Endothelial cell of umbilical vein (primary cell): Measurements from ENCODE around the gene ATP2A2. TPM values are rescaled to one million over a fixed set of nuclear protein-coding genes. Genes with fewer than 3 reads are reported as not detected.

Source experiments
- BruUV-seq: library from RNA; stranded (reverse); fragments of 400-500 nt; replicated peaks from 2 replicates; lab custom pipeline; 2021; lab: Mats Ljungman, UMichigan
- CTCF ChIA-PET: fragments of 300-600, 350-600 bp; sonication (Branson Sonifier 250); formaldehyde crosslinking; loops from one replicate; lab custom pipeline; 2021; ENCODE audit warnings: antibody characterized with exemption, inconsistent platforms; lab: Charles Lee
- POLR2A ChIA-PET: fragments of 300-600, 350-600 bp; sonication (Branson Sonifier 250); formaldehyde crosslinking; loops from one replicate; lab custom pipeline; 2021; ENCODE audit warnings: antibody characterized with exemption, inconsistent platforms; lab: Charles Lee
- DNase-seq: peaks from one replicate; pipeline ENCODE4 v3.0.0-alpha.2; 2011; ENCODE audit warnings: low read depth, low spot score
- FAIRE-seq: peaks from 2 replicates; lab custom pipeline; 2011; peaks lifted over from hg19 to GRCh38; lab: Jason Lieb, UNC
- H2AFZ ChIP-seq: 2 replicates; pipeline ENCODE4 v1.6.0; 2012; ENCODE audit warnings: low read depth, low read length, control low read depth, inconsistent platforms
- H3K27ac ChIP-seq: 2 replicates; pipeline ENCODE4 v1.5.1; 2011; ENCODE audit warnings: low read depth, mild to moderate bottlenecking, control low read depth, low read length, moderate library complexity; ENCODE audit not compliant: insufficient read depth
- H3K27me3 ChIP-seq, 2 experiments: 2 replicates each; pipeline versions ENCODE4 v1.6.0 to v1.6.1; 2011; ENCODE audit warnings: low read length in 2 of 2, mixed read lengths in 1 of 2; ENCODE audit not compliant: control insufficient read depth in 2 of 2, insufficient read depth in 2 of 2
- H3K36me3 ChIP-seq, 2 experiments: 2 replicates in 1 of 2; 3 replicates in 1 of 2; pipeline ENCODE4 v1.5.1; 2011; ENCODE audit warnings: low read length in 2 of 2, mild to moderate bottlenecking in 1 of 2, moderate library complexity in 1 of 2; ENCODE audit not compliant: control insufficient read depth in 2 of 2, insufficient read depth in 2 of 2; ENCODE audit errors: extremely low read depth in 1 of 2
- H3K4me1 ChIP-seq: 3 replicates; pipeline ENCODE4 v1.5.1; 2011; ENCODE audit warnings: mild to moderate bottlenecking, low read length; ENCODE audit not compliant: control insufficient read depth, insufficient read depth; ENCODE audit errors: extremely low read depth
- H3K4me2 ChIP-seq: 2 replicates; pipeline ENCODE4 v1.6.1; 2011; ENCODE audit warnings: low read length, control low read depth, mixed read lengths; ENCODE audit not compliant: insufficient read depth
- H3K4me3 ChIP-seq, 3 experiments: fragments of 200-600 bp in 1 of 3; sonication (generic), shearing (Covaris generic) in 1 of 3; replicated peaks in 1 of 3; 2 replicates each; pipeline ENCODE4 v1.5.1; 2011 to 2016; ENCODE audit warnings: control low read depth in 3 of 3, low read length in 3 of 3, mild to moderate bottlenecking in 2 of 3, inconsistent platforms in 1 of 3, low read depth in 1 of 3, moderate library complexity in 1 of 3; ENCODE audit not compliant: insufficient read depth in 1 of 3
- H3K79me2 ChIP-seq: 2 replicates; pipeline ENCODE4 v1.6.0; 2012; ENCODE audit warnings: low read length, inconsistent platforms; ENCODE audit not compliant: control insufficient read depth, insufficient read depth
- H3K9ac ChIP-seq: replicated peaks from 2 replicates; pipeline ENCODE3; 2011; ENCODE audit warnings: low read length, control low read depth; ENCODE audit not compliant: insufficient read depth; ENCODE audit errors: extremely low read depth
- H3K9me1 ChIP-seq: replicated peaks from 3 replicates; pipeline ENCODE4 v1.6.0; 2011; ENCODE audit warnings: mild to moderate bottlenecking, low read length; ENCODE audit not compliant: control insufficient read depth, insufficient read depth; ENCODE audit errors: extremely low read depth
- H3K9me3 ChIP-seq: replicated peaks from 2 replicates; pipeline ENCODE4 v1.5.1; 2012; ENCODE audit warnings: low read length, inconsistent platforms; ENCODE audit not compliant: control insufficient read depth, insufficient read depth
- H4K20me1 ChIP-seq: replicated peaks from 2 replicates; pipeline ENCODE3; 2011; ENCODE audit warnings: mild to moderate bottlenecking, low read length; ENCODE audit not compliant: control insufficient read depth, insufficient read depth; ENCODE audit errors: extremely low read depth
- EZH2 ChIP-seq: IDR thresholded peaks from 2 replicates; pipeline ENCODE4 v1.6.1; 2012; ENCODE audit warnings: borderline replicate concordance, low read depth, mild to moderate bottlenecking, moderate library complexity, low read length, inconsistent platforms; ENCODE audit not compliant: severe bottlenecking
- FOS ChIP-seq: IDR thresholded peaks from 2 replicates; pipeline ENCODE4 v1.6.1; 2011; ENCODE audit warnings: mild to moderate bottlenecking, low read length, moderate library complexity, borderline replicate concordance; ENCODE audit not compliant: insufficient read depth
- GATA2 ChIP-seq: IDR thresholded peaks from 2 replicates; pipeline ENCODE4 v1.7.0; 2011; ENCODE audit warnings: low read depth, mild to moderate bottlenecking, moderate library complexity, mixed read lengths, low read length; ENCODE audit not compliant: insufficient read length, insufficient read depth
- JUN ChIP-seq: IDR thresholded peaks from 2 replicates; pipeline ENCODE4 v1.6.1; 2011; ENCODE audit warnings: borderline replicate concordance, low read depth; ENCODE audit not compliant: insufficient read length, insufficient read depth
- MYC ChIP-seq: IDR thresholded peaks from one replicate; pipeline ENCODE4 v1.6.1; 2011; ENCODE audit warnings: mild to moderate bottlenecking, low read depth, low read length
- POLR2A ChIP-seq: IDR thresholded peaks from 2 replicates; pipeline ENCODE4 v1.6.1; 2012; ENCODE audit warnings: low read depth, mild to moderate bottlenecking, control low read depth, low read length
- POLR2AphosphoS5 ChIP-seq: IDR thresholded peaks from 2 replicates; pipeline ENCODE4 v1.6.1; 2012; ENCODE audit warnings: low read depth, mild to moderate bottlenecking, control low read depth, low read length, moderate library complexity; ENCODE audit not compliant: insufficient read depth
- dilution Hi-C: fragments of 300-500 bp; cut with MboI; formaldehyde crosslinking; loops from one replicate; pipeline ENCODE4 v1.15.0; 2019; ENCODE audit warnings: low sequenced_read_pairs; ENCODE audit not compliant: extremely low pct_ligation_motif_present
- intact Hi-C: fragments of 100-400 bp; cut with micrococcal nuclease; formaldehyde crosslinking; loops from one replicate; pipeline ENCODE4 v1.10.0; 2022
- polyA plus RNA-seq, 4 experiments: library from polyadenylated mRNA; depleted of rRNA in 3 of 4; stranded (reverse) in 3 of 4; unstranded in 1 of 4; fragments of >200 nt; gene quantifications; 2 replicates each; pipeline versions ENCODE4 v1.2.1 to v1.2.3, GENCODE V29; 2011 to 2012; ENCODE audit warnings: missing spikeins in 1 of 4
- total RNA-seq: library from RNA; stranded (reverse); gene quantifications from 2 replicates; pipeline ENCODE4 v1.2.3, GENCODE V29; 2021
- TF ChIP-seq, protein P1 (sequence below): IDR thresholded peaks from 2 replicates; pipeline ENCODE4 v1.6.1; 2011; ENCODE audit not compliant: insufficient read depth, insufficient read length
- TF ChIP-seq, protein P2 (sequence below), 2 donors: IDR thresholded peaks; 1 replicate in 1 of 2; 2 replicates in 1 of 2; pipeline ENCODE4 v1.5.1; 2011; ENCODE audit warnings: low read length in 2 of 2, mild to moderate bottlenecking in 2 of 2, moderate library complexity in 2 of 2, control low read depth in 1 of 2, inconsistent platforms in 1 of 2, low read depth in 1 of 2; ENCODE audit not compliant: insufficient read depth in 1 of 2; ENCODE audit errors: extremely low read depth in 1 of 2

ATP2A2 gene
- total and polyA plus RNA-seq, 2 donors (not counting 3 experiments of a cell fraction or from before 2014, with no cell fraction given): 102 to 239 TPM

DNA sequence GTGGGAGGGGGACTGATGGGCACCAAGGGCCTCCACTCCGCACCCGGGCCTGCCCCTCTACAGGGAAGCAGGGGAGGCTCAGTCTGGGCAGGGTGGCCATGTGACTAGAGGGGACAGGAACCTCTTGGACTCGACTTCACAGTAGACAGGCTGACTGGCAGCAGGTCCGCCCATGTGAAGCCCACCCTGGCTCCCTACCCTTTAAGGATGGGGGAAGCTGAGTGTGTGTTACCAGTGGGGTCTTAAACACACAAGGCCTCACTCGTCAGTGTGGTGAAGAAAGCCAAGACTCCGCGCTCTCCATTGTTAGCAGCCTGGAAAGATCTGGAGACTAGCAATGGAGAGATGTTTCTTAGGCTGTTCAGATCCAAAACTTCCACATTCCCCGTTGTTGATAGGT, 70.1 kb downstream of the ATP2A2 start:
- no peaks in the 10 kb centered on the region for H3K9me3 ChIP-seq
- TF ChIP-seq JUN: no peak
- TF ChIP-seq POLR2AphosphoS5: no peak
- TF ChIP-seq, protein P1, sequence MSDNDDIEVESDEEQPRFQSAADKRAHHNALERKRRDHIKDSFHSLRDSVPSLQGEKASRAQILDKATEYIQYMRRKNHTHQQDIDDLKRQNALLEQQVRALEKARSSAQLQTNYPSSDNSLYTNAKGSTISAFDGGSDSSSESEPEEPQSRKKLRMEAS: no peak
- TF ChIP-seq, protein P2, sequence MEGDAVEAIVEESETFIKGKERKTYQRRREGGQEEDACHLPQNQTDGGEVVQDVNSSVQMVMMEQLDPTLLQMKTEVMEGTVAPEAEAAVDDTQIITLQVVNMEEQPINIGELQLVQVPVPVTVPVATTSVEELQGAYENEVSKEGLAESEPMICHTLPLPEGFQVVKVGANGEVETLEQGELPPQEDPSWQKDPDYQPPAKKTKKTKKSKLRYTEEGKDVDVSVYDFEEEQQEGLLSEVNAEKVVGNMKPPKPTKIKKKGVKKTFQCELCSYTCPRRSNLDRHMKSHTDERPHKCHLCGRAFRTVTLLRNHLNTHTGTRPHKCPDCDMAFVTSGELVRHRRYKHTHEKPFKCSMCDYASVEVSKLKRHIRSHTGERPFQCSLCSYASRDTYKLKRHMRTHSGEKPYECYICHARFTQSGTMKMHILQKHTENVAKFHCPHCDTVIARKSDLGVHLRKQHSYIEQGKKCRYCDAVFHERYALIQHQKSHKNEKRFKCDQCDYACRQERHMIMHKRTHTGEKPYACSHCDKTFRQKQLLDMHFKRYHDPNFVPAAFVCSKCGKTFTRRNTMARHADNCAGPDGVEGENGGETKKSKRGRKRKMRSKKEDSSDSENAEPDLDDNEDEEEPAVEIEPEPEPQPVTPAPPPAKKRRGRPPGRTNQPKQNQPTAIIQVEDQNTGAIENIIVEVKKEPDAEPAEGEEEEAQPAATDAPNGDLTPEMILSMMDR (IDR thresholded peaks at IDR 0.05; ENCODE audit: extremely low read depth in 1 of 2, insufficient read depth in 1 of 2, low read depth in 1 of 2, low read length in 2 of 2): no peak
- no peak for TF ChIP-seq POLR2A
- TF ChIP-seq FOS: no peak
- TF ChIP-seq EZH2: no peak
- TF ChIP-seq GATA2: no peak
- no peak for TF ChIP-seq MYC
- H3K4me3 ChIP-seq: no peak overlapping the region
- no peaks in the 10 kb centered on the region for H3K27me3 ChIP-seq
- POLR2A ChIA-PET: no interaction called here
- no peaks in the 10 kb centered on the region for H3K79me2 ChIP-seq
- no peaks in the 10 kb centered on the region for H4K20me1 ChIP-seq
- H3K27ac ChIP-seq: no peak overlapping the region
- H3K9ac ChIP-seq: no peak overlapping the region
- H3K4me1 ChIP-seq: peaks cover 16% of the 10 kb centered on the region
- H2AFZ ChIP-seq: no peak overlapping the region
- dilution Hi-C loops: no loop called here
- no peak for FAIRE-seq
- intact Hi-C loops: loop anchor here (5.0 kb wide), 2 partner anchors 44 to 249 kb away; no protein-coding TSS in a partner anchor
- no peak overlapping the region for H3K4me2 ChIP-seq
- no peak for DNase-seq
- no peaks in the 10 kb centered on the region for H3K9me1 ChIP-seq
- peaks cover 19 to 29% of the 10 kb centered on the region in 2 experiments for H3K36me3 ChIP-seq
- no TSS peak for BruUV-seq
- CTCF ChIA-PET: interaction anchor here (0.6 kb wide), 1 partner anchor 80 kb away, joined by 3 read pairs; no protein-coding TSS in a partner anchor
